MM.1S (cell line): ENCODE measurements around the gene CDC20B.
"Not testable (repeated sequence)": the region's sequence is repeated elsewhere in the genome, so short reads cannot be mapped to it uniquely, and the experiment has no call there.

ENCODE experiments used
- DNase-seq: peaks from one replicate; pipeline ENCODE4 v3.0.0-alpha.2; 2015
- H2AFZ ChIP-seq: fragments of 300-600 bp; sonication (generic); 2 replicates; pipeline ENCODE4 v1.6.0; 2016; ENCODE audit warnings: antibody characterized with exemption, low read length
- H3F3A ChIP-seq: fragments of 300-600 bp; sonication (generic); 2 replicates; pipeline ENCODE4 v1.6.1; 2016; ENCODE audit warnings: mild to moderate bottlenecking, antibody characterized with exemption, low read length, moderate library complexity, mixed read lengths; ENCODE audit not compliant: insufficient read depth
- H3K27ac ChIP-seq: fragments of 300-600 bp; sonication (generic); 2 replicates; pipeline ENCODE4 v1.5.1; 2016; ENCODE audit warnings: mild to moderate bottlenecking, low read length
- H3K27me3 ChIP-seq: fragments of 300-600 bp; sonication (generic); replicated peaks from 2 replicates; pipeline ENCODE4 v1.6.0; 2016; ENCODE audit warnings: low read length; ENCODE audit not compliant: insufficient read depth
- H3K36me3 ChIP-seq: fragments of 300-600 bp; sonication (generic); replicated peaks from 2 replicates; pipeline ENCODE4 v1.6.1; 2016; ENCODE audit warnings: mild to moderate bottlenecking, low read length, mixed read lengths; ENCODE audit not compliant: insufficient read depth
- H3K4me1 ChIP-seq: fragments of 300-600 bp; sonication (generic); 2 replicates; pipeline ENCODE4 v1.6.1; 2016; ENCODE audit warnings: low read length, mixed read lengths
- H3K4me2 ChIP-seq: fragments of 300-600 bp; sonication (generic); 2 replicates; pipeline ENCODE4 v1.6.0; 2016; ENCODE audit warnings: low read depth, low read length
- H3K4me3 ChIP-seq: fragments of 300-600 bp; sonication (generic); 2 replicates; pipeline ENCODE4 v1.5.1; 2016; ENCODE audit warnings: low read length, mixed read lengths
- H3K79me2 ChIP-seq: fragments of 300-600 bp; sonication (generic); 2 replicates; pipeline ENCODE4 v1.6.1; 2016; ENCODE audit warnings: mixed run types, low read length, mixed read lengths
- H3K9ac ChIP-seq: fragments of 300-600 bp; sonication (generic); 2 replicates; pipeline ENCODE4 v1.6.1; 2016; ENCODE audit warnings: low read length, mixed read lengths
- H3K9me2 ChIP-seq: fragments of 300-600 bp; sonication (generic); replicated peaks from 2 replicates; pipeline ENCODE4 v1.6.1; 2016; ENCODE audit warnings: mild to moderate bottlenecking, low read length, mixed read lengths; ENCODE audit not compliant: insufficient read depth
- H3K9me3 ChIP-seq: fragments of 300-600 bp; sonication (generic); replicated peaks from 2 replicates; pipeline ENCODE4 v1.6.1; 2016; ENCODE audit warnings: mild to moderate bottlenecking, low read length, mixed read lengths; ENCODE audit not compliant: insufficient read depth
- H4K20me1 ChIP-seq: fragments of 300-600 bp; sonication (generic); 2 replicates; pipeline ENCODE4 v1.6.1; 2016; ENCODE audit warnings: mild to moderate bottlenecking, low read length, moderate library complexity, mixed read lengths; ENCODE audit not compliant: insufficient read depth
- EZH2 ChIP-seq: fragments of 300-600 bp; sonication (generic); optimal IDR thresholded peaks from 2 replicates; pipeline ENCODE3; 2017; ENCODE audit warnings: low read depth, mild to moderate bottlenecking, antibody characterized with exemption, low read length, mixed read lengths
- EZH2phosphoT487 ChIP-seq: fragments of 300-600 bp; sonication (generic); IDR thresholded peaks from 2 replicates; pipeline ENCODE4 v1.6.1; 2018; ENCODE audit warnings: antibody characterized with exemption, low read length
- TF ChIP-seq, protein P1 (sequence below): fragments of 300-600 bp; sonication (generic); IDR thresholded peaks from 2 replicates; pipeline ENCODE4 v1.5.1; 2016; ENCODE audit warnings: antibody characterized with exemption, low read length, mixed read lengths

Gene CDC20B

GRCh38 chr5:55102348-55102747, 70.6 kb downstream of the CDC20B start, which contains the start of gene GZMA:
Gene GZMA, plus strand, starts transcription at chr5:55102646. Its CDS starts 37 bp downstream, at chr5:55102683.
- no peak within 1 kb of the TSS for H2AFZ ChIP-seq
- DNase-seq: peak; percentile 65
- no peaks in the 10 kb centered on the region for H3K36me3 ChIP-seq
- H3K9me3 ChIP-seq: no peaks in the 10 kb centered on the region
- H3F3A ChIP-seq: peaks cover 13% of the 10 kb centered on the region
- H3K4me2 ChIP-seq: peak within 1 kb of the TSS; percentile 70
- H3K9ac ChIP-seq: no peak within 1 kb of the TSS
- no peak within 1 kb of the TSS for H3K27ac ChIP-seq
- H3K4me3 ChIP-seq: no peak within 1 kb of the TSS
- peaks cover 31% of the 10 kb centered on the region for H3K27me3 ChIP-seq
- H3K9me2 ChIP-seq: no peaks in the 10 kb centered on the region
- TF ChIP-seq EZH2phosphoT487: no peak
- H3K4me1 ChIP-seq: peaks cover 10% of the 10 kb centered on the region
- H4K20me1 ChIP-seq: no peaks in the 10 kb centered on the region
- no peaks in the 10 kb centered on the region for H3K79me2 ChIP-seq

DNA sequence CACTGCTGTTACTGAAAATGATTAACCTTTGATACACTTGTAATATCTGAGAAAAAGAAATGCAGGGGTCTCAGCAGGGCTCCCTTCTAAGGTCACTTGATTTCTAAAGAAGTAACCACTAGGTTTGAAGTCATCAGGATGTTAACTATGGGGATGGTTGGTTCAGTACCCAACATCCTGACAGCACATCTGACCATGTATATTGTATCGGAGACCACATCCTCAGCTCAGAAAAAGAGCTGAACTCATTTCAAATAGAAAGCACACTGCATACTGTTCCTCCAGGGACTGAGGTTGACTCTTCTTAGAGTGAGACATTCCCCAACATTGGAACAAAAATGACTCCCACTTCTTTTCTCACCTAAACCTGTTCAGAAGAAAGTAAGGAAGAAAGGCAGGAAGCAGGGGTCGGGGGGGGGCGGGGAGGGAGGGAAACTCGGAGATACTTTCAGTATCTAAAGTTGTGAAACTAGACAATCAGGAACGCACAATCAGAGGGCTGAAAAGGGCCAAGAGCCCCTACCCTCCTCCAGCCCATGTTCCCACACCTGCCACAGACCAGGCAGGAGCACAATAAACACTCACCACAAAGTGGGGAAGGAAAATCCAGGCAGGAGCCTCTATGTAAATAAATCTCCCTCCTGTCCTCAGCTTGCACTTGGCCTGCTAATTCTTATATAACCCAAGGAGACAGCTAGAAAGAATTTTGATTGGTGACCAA, 71.3 kb downstream of the CDC20B start:
- no peaks in the 10 kb centered on the region for H3K9me2 ChIP-seq
- peak overlapping the region; percentile 70; the same call in 1 of the 2 replicates for H3K4me2 ChIP-seq
- no peak overlapping the region for H3K4me3 ChIP-seq
- no peaks in the 10 kb centered on the region for H3K9me3 ChIP-seq
- peaks cover 10% of the 10 kb centered on the region for H3K4me1 ChIP-seq
- H4K20me1 ChIP-seq: no peaks in the 10 kb centered on the region
- H3K27ac ChIP-seq: no peak overlapping the region
- no peak overlapping the region for H2AFZ ChIP-seq
- peaks cover 31% of the 10 kb centered on the region for H3K27me3 ChIP-seq
- DNase-seq: peak; percentile 21
- H3K9ac ChIP-seq: no peak overlapping the region
- no peaks in the 10 kb centered on the region for H3K79me2 ChIP-seq
- no peak for TF ChIP-seq EZH2
- TF ChIP-seq, protein P1, sequence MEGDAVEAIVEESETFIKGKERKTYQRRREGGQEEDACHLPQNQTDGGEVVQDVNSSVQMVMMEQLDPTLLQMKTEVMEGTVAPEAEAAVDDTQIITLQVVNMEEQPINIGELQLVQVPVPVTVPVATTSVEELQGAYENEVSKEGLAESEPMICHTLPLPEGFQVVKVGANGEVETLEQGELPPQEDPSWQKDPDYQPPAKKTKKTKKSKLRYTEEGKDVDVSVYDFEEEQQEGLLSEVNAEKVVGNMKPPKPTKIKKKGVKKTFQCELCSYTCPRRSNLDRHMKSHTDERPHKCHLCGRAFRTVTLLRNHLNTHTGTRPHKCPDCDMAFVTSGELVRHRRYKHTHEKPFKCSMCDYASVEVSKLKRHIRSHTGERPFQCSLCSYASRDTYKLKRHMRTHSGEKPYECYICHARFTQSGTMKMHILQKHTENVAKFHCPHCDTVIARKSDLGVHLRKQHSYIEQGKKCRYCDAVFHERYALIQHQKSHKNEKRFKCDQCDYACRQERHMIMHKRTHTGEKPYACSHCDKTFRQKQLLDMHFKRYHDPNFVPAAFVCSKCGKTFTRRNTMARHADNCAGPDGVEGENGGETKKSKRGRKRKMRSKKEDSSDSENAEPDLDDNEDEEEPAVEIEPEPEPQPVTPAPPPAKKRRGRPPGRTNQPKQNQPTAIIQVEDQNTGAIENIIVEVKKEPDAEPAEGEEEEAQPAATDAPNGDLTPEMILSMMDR: no peak
- H3F3A ChIP-seq: peaks cover 13% of the 10 kb centered on the region
- H3K36me3 ChIP-seq: no peaks in the 10 kb centered on the region

DNA sequence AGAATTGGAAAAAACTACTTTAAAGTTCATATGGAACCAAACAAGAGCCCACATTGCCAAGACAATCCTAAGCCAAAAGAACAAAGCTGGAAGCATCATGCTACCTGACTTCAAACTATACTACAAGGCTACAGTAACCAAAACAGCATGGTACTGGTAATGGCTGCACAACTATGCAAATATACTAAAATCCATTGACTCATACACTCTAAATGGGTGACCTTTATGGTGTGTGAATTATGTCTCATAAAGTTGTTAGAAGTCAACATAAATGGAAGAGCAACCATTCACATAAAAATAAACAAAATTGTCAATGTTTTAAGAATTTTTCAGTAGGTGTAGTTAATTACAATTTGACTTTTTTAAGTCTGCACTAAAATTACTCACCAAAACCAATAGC, 71.8 kb downstream of the CDC20B start:
- not testable (repeated sequence) for H4K20me1 ChIP-seq, H3K4me2 ChIP-seq, H3K9me2 ChIP-seq, H3K9ac ChIP-seq, H3K4me1 ChIP-seq, H3K4me3 ChIP-seq, H3K27ac ChIP-seq, H3K36me3 ChIP-seq, H3K79me2 ChIP-seq, H2AFZ ChIP-seq, H3K9me3 ChIP-seq, DNase-seq
- Histone ChIP-seq H3K27me3 (peaks cover 31% of the 10 kb centered on the region), H3F3A (peaks cover 13% of the 10 kb centered on the region)

DNA sequence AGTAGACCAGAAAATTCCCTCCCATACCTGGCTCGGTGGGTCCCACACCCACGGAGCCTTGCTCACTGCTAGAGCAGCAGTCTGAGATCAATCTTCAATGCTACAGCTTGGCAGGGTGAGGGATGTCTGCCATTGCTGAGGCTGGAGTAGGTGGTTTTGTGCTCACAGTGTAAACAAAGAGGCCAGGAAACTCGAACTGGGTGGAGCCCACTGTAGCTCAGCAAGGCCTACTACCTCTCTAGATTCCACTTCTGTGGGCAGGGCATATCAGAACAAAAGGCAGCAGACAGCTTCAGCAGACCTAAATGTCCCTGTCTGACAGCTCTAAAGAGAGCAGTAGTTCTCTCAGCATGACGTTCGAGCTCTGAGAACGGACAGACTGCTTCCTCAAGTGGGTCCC, 76.1 kb downstream of the CDC20B start:
- TF ChIP-seq EZH2phosphoT487 (no peak), EZH2 (no peak)
- TF ChIP-seq, protein P1: no peak
- Histone ChIP-seq H3K9ac (no peak overlapping the region), H4K20me1 (no peaks in the 10 kb centered on the region), H3K9me2 (no peaks in the 10 kb centered on the region), H3K79me2 (no peaks in the 10 kb centered on the region), H3K9me3 (no peaks in the 10 kb centered on the region), H3F3A (peaks cover 4% of the 10 kb centered on the region), H3K27me3 (peaks cover 7% of the 10 kb centered on the region), H3K36me3 (no peaks in the 10 kb centered on the region), H2AFZ (no peak overlapping the region), H3K27ac (no peak overlapping the region), H3K4me3 (no peak overlapping the region), H3K4me2 (no peak overlapping the region), H3K4me1 (peaks cover under 1% of the 10 kb centered on the region; the same call in 1 of the 2 replicates)
- peak; percentile 11 for DNase-seq
